NCI-H345 treated with DMSO at 0.1 percent for 48 hours (cell line): Measurements from ENCODE around the gene FSTL4.

Source experiments
- DNase-seq: peaks from one replicate; lab custom pipeline; 2025; ENCODE audit not compliant: unreplicated experiment; lab: John Stamatoyannopoulos, UW

Gene FSTL4

DNA sequence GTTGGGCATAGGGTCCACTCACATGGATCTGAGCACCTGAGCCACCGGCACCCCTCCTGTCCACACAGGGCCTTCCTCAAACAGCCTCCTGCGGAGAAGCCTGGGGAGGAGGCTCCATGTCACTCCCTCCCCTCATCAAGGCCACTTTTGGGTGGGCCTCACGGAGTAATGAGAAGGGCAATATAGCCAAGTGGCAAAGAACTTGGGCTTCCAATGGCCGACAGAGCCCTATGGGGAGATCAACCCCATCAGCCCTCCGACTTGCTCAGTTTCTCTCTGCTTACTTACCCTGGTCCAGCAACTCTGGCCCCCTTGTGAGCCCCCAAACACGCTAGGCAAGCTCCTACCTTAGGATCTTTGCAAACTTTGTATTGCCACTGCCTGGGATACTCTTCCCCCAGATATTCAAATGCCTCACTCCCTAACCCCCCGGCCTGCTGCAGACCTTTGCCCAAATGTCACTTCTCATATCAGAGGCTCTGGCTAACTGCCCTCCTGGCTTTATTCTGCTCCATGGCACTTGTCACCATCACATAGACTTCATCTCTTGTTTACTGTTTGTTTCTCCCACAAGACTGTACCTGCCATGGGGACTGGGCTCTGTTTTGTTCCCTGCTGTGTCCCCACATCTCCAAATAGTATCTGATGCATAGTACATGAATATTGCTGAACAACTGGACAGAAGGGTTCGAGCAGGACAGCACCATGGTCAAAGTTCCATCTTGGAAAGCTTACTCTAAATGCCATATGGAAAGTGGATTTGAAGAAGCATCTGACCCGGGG is 220.8 kb downstream of the FSTL4 start:
- no peak for DNase-seq

- no peak for DNase-seq
Observed at GRCh38 chr5:133390416-133391353, 221.7 kb downstream of the FSTL4 start.

DNA sequence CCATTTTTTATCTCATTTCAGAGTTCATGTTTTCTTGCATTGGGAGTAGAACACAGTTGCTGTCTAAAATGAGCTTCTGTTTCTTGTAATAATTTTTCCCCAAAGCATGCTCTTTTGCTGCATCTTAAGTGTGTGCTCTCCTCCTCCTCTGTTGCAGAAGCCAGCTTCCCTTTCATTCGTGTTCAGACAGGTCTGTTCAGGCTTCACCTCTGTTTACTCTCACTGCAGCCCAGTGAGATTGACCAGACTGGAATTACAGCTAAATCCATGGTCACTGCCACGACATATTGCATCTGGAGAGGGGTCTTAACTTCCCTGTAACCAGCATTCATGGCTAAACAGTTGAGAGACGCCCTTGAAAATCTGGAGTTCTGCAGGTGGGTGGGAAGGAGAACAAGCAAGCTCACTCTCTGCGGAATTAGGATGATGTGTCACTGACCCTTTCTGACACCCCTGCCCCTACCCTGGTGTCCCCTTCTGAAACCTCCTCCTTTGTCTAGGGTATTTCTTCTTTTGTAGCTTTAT is 223.2 kb downstream of the FSTL4 start:
- DNase-seq = no peak

GRCh38 chr5:133387621-133388020 is 224.7 kb downstream of the FSTL4 start:
- DNase-seq = no peak

- DNase-seq = no peak
Observed at GRCh38 chr5:133387091-133387490, 225.2 kb downstream of the FSTL4 start.

- no peak for DNase-seq
Observed at GRCh38 chr5:133386662-133387061, 225.7 kb downstream of the FSTL4 start.

DNA sequence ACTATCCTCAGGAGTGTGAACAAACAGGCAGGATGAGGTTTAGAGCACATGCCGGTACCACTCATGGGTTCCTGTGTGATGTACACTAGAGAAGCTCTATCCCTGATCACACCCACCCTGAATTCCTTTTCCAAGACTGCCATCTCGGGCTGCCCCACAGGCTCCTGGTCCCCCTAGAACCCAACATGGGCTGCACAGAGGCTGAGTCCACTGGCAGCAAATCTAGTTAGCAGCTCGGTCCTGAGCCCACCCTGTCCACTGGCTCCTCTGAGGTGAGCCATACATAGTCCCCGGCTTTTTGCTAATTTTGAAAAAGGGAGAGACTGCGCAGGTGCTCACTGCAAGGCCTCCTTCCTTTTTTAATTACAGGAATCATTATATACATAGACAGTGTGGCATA is 227.0 kb downstream of the FSTL4 start:
- no peak for DNase-seq

DNA sequence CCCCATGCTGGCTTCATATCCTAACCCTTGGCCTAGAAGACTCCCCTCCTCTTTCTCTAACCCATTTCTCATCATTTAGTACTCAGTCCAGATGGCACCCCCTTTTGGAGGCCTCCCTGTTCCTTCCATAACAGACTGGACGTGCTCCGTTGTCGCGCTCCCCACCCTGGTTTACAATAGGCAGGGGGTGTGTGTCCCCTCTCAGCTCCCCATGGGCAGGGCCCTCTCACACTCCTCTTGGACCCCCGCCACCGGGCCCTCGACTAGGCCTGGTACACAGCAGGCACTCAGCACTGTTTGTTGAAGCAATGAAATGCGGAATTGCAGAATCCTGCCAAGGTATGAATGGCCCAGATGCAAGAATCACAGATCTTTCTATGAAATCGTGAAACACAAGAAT is 227.4 kb downstream of the FSTL4 start:
- DNase-seq = no peak

- no peak for DNase-seq
Observed at GRCh38 chr5:133384120-133384855, 228.1 kb downstream of the FSTL4 start.

- DNase-seq = no peak
Observed at GRCh38 chr5:133383580-133383939, 228.8 kb downstream of the FSTL4 start.

DNA sequence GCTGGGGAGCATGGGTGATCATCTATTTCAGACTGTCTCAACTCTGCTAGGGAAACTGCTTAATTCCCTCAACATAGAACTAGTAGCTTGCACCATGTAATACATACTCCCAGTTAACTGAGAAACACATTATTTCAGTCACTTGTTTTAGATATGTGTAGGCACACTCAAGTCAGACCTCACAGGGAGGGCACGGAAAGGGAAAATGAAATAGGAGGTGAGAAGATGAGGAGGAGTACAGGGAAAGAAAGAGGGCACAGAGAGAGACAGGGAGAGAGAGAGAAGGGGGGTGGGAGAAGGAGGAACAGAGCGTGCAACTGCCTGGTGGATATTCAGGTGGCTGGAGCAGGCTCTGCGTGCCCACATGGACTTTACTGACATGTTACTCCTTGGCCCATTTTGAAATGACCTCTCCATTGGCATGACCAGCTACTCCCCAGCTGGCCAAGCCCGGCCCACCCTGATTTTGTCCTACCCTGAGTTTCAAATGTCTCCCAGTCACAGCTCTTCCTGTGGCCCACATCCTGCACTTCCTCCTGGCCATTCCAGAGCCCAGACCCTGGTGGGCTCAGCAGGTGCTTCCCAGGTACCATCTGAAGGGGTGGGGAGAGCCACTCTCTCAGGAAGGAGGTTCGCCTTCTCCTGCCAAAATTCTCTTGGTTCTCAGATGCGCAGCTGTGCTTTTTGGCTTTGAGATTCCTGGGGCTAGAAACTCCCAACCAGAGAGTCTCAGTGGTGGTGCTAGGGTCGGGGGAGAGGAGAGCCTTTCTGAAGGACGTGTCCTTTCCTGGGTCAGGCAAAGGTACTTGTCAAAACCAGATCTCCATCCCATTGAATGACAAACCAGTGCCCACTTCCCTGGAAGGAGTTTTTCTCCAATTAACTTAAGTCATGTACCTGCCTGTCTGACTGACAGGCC is 229.4 kb downstream of the FSTL4 start:
- no peak for DNase-seq

DNA sequence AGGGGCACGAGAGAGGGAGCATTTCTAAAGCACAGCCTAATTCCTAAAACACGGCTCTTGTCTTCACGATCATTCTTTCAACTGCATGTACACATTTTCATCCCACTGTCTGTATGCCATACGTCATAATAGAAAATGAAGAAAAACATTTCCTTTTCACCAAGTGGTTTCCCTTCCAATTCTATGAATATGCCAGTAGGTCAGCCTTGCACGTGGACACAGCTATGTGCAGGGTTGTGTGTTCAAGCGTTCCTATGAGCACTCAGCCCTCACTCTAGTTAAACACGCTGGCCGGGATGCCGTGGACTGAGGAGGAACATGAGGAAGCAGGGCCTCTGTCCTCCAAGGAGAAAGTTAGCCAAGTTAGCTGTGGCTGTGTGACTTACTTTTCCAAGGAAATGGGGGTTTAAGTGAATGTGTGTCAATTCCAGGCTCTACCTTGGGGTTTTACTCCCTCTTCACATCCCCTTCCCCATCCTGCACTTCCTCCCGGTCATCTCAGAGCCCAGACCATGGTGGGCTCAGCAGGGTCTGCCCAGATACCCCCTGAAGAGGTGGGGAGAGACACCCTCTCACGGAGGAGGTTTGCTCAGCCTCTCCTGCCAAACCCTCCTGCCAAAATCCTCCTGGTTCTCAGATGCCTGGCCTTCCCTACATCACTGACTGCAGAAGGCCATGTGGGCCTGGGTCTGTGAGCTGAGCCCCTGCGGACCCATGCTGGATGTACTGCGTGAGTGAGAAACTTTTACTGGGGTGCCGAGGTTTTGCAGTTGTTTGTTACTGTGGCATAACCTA is 230.6 kb downstream of the FSTL4 start:
- DNase-seq = no peak

DNA sequence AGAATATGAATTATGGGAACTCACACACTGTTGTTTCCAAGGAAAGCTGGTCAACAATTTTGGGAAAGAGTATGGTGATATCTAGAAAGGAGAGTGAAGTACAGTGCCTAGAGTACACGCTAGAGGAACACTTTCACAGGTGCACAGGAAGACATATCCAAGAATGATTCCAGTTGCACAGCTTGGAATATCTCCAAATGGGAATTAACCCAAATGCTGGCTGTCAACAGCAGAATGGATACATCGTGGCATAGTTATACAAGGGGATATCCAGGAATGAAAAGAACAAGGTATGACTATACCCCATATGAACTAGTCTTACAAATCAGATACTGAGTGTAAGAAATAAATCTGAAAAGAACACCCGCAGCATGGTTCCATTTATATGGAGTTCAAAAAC is 231.3 kb downstream of the FSTL4 start:
- DNase-seq = no peak

DNA sequence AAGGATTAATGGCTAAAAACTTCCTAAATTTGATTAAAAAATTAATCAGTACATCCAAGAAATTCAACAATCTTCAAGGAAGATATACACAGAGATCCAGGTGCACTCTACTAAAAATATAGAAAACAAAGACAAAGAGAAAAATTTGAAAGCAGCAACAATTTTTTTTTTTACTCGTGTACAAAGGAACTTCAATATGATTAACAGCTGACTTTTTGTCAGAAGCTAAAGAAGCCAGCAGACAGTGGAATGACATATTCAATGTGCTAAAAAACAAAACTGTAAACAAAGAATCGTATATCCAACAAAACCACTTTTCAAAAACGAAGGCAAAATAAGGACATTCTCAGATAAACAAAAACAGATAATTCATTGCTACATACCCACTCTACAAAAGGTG is 234.6 kb downstream of the FSTL4 start:
- no peak for DNase-seq

DNA sequence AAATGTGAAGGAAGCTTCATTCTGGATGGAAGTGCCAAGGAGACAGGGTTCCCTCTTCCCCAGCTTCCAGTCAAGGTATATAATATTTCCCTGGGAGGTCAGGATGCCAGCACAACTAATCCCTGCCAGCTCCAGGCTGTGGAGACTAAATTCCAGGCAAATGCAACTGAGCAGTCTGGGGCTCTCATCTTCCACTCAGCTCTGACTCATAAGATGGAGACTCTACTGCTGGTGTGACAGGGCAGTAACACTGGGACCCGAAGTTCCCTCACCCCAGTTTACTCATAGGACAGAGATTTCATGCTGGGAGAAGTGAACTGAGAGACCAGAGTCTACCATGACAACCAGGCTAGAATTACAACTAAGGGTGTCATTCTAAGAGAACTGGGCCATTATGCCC is 235.4 kb downstream of the FSTL4 start:
- no peak for DNase-seq

DNA sequence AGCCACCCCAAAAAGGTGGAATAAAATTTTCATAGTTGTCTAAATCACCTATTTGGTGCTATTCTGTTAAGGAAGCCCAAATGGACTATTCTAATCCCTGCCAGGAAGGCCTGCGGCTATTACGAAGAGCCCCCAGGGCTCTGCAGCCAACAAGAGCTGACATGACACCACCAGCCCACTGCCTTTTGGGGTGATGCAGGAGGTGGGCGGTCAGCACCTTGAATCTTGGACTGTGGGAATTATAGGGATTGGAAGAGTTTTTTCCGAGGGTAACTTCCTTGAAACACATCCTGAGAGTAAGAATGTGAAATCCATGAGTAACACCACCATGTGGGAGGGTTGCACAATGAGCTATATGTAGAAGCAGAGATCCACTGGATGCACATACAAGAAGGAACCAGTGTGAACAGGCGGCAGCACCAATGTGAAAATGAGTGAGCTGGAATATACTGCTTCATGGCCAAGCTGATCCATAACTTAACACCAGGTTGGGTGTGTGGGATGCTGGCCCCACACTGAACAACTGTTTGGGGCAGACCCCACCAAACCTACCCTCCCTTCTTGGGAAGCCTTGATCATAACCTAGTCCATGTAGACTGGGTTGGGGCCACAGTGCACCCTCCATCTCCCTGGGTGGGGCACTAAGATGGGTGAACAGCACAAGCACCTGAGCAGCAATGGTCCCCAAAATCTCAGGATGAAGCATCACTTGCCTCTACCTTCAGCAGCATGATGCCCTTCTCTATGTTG is 239.0 kb downstream of the FSTL4 start:
- no peak for DNase-seq

DNA sequence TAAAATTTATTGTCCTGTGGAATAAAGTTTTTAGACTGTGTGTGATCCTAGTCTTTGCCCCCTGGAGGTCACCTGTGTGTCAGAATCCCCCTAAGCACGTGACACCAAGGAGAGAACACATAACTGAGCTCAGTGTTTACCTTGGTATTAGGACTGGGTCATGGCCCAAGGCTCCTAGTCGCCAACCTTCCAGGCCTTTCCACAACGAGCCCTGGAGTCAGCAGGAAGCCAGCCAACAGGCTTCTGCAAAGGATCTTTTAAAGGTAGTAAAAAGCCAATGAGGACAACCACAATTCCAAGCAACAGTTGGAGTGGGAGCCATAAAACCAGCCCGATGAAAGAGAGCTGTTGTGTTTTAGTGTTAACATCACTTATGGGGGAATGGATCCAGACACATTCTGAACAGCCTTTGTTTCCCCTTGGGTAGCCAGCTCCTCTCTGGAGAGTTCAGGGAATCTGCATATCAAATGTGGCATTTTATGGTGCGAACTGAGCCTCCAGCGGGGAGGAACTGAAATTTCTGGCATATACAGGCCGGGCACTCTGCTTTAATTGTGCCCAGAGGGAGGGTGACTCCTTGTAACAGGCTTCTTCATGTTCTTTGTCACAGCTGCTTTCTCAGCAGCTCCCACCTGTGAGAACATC is 239.9 kb downstream of the FSTL4 start:
- no peak for DNase-seq
